Right lobe of liver (tissue), 6 donors: ENCODE data around the gene TRAPPC2B. TPM values are rescaled to one million over a fixed set of nuclear protein-coding genes. Genes with fewer than 3 reads are reported as not detected.

Source experiments
- ATAC-seq, 4 donors: fragments of 200-7000 bp; cut with Tn5 transposase; one replicate each; pipeline ENCODE4 v1.9.1; 2020; ENCODE audit warnings: mild to moderate bottlenecking in 4 of 4, moderate library complexity in 4 of 4
- DNase-seq, 3 donors: peaks; one replicate each; pipeline ENCODE4 v3.0.0-alpha.2; 2020
- H3K27ac ChIP-seq, 3 donors: fragments of 200-600 bp; one replicate each; pipeline ENCODE4 v1.8.0; 2022
- H3K27me3 ChIP-seq, 2 donors: fragments of 200-600 bp; one replicate each; pipeline ENCODE4 v1.8.0; 2022
- H3K36me3 ChIP-seq, 4 donors: fragments of 200-600 bp; sonication (generic) in 1 of 4; one replicate each; pipeline versions ENCODE4 v1.5.1 to v1.8.0; 2017 to 2022; ENCODE audit warnings: control low read depth in 1 of 4
- H3K4me1 ChIP-seq, 4 donors: fragments of 200-600 bp; sonication (generic) in 1 of 4; one replicate each; pipeline versions ENCODE4 v1.5.1 to v1.8.0; 2017 to 2022; ENCODE audit warnings: control low read depth in 1 of 4
- H3K4me3 ChIP-seq, 3 donors: fragments of 200-600 bp; one replicate each; pipeline ENCODE4 v1.8.0; 2022
- H3K9me3 ChIP-seq, 4 donors: fragments of 200-600 bp; sonication (generic) in 1 of 4; one replicate each; pipeline versions ENCODE4 v1.5.1 to v1.8.0; 2017 to 2022; ENCODE audit warnings: control low read depth in 1 of 4
- POLR2A ChIP-seq: fragments of 450-650 bp; IDR thresholded peaks from one replicate; pipeline ENCODE4 v1.6.1; 2017; ENCODE audit warnings: antibody characterized with exemption, mild to moderate bottlenecking
- WGBS: methylation state at CpG from one replicate; pipeline ENCODE4 v1.1.6; 2018; ENCODE audit warnings: low coverage, low lambda C conversion rate; ENCODE audit not compliant: insufficient coverage; ENCODE audit errors: missing lambda C conversion rate; 5-methylcytosine and 5-hydroxymethylcytosine counted together
- intact Hi-C, 2 donors: fragments of 100-400 bp; cut with DNase I; formaldehyde crosslinking; loops; one replicate each; pipeline versions ENCODE4 v1.11.2 to v1.14.1; 2022
- total RNA-seq, 6 experiments: library from RNA; depleted of rRNA in 2 of 6; stranded (reverse); fragments of >200 nt in 2 of 6; fragmentation: NEBNext Ultra II Directional in 3 of 6; extraction: Animal tissue kit (Norgen Biotek cat#: 25700) in 3 of 6; gene quantifications; one replicate each; pipeline versions ENCODE4 v1.1.0 to v1.2.4, GENCODE V29; 2016 to 2023
- TF ChIP-seq, protein P1 (sequence below), 4 donors: fragments of 200-600 bp in 3 of 4; fragments of 450-650 bp in 1 of 4; IDR thresholded peaks; one replicate each; pipeline versions ENCODE4 v1.5.1 to v1.8.0; 2016 to 2022; ENCODE audit warnings: antibody characterized with exemption in 4 of 4, mild to moderate bottlenecking in 2 of 4
- donor health status: DM: no; HTN: yes; CAD: no.
- donor health status: DM: no; HTN: no; CAD: no.
- donor health status: DM: no; HTN: no; CAD: no.
- donor health status: DM: no; HTN: yes; CAD: no.
- donor health status: DM: no; HTN: yes; CAD: no.

TRAPPC2B gene
- total RNA-seq, 6 experiments from 2014 or later: 1.1 to 10.8 (median 3.1) TPM

DNA sequence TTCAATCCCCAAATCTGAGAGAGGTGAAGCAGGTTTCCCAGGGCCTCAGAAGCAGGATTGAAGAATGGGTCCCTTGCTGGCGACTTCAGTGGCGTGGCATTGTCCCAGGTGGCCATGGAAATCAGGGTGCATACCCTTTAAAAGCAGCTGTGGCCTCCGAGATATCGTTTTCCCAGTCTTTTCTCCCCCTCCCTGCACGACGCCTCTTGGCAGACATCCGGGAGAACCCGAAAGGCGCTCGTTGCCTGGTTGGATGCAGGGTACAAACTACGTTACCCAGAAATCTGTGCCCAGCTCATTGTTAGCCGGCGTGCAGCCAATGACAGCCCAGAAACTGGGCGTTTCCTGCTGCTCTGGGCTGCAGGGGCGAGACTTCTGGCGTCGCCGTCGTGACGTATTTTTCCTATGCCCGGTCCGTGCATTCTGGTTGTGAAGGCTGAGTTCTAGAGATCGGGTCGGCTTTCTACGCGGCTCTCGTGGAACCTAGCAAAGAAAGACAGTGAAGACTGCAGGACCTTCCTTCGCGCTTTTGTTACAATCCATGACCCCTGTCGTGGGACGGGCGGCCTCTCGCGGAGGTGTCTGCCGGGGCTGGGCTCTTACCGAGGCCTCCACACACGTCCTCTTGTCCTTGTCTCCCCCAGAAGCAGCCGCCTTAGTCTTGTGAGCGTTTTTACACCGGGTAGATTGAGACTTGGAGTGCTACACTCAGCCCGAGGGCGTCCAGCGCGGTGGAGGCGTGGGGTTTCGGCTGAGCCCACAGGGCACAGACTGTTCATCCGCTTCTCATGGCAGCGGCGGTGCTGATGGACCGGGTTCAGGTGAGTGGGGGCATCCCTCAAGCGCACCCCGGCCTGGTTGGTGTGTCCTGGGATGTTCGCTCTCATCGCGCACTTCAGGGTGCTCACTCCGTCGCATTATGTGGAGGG lies 12.2 kb upstream of the TRAPPC2B start, which contains the start of gene ZNF304:
Gene ZNF304 (plus strand): TSS at position 395 of the 929 bp plus-strand sequence. CDS start 394 bp downstream, at position 789.
- no peaks in the 10 kb centered on the region for H3K27me3 ChIP-seq
- peaks cover 0 to 25% (median 10%) of the 10 kb centered on the region in 4 donors for H3K36me3 ChIP-seq
- TF ChIP-seq POLR2A: no peak
- TF ChIP-seq, protein P1, sequence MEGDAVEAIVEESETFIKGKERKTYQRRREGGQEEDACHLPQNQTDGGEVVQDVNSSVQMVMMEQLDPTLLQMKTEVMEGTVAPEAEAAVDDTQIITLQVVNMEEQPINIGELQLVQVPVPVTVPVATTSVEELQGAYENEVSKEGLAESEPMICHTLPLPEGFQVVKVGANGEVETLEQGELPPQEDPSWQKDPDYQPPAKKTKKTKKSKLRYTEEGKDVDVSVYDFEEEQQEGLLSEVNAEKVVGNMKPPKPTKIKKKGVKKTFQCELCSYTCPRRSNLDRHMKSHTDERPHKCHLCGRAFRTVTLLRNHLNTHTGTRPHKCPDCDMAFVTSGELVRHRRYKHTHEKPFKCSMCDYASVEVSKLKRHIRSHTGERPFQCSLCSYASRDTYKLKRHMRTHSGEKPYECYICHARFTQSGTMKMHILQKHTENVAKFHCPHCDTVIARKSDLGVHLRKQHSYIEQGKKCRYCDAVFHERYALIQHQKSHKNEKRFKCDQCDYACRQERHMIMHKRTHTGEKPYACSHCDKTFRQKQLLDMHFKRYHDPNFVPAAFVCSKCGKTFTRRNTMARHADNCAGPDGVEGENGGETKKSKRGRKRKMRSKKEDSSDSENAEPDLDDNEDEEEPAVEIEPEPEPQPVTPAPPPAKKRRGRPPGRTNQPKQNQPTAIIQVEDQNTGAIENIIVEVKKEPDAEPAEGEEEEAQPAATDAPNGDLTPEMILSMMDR (IDR thresholded peaks at IDR 0.05): no peak
- intact Hi-C loops: no loop called here
- H3K27ac ChIP-seq: peak within 1 kb of the TSS; percentile 39 to 79 (median 65)
- ATAC-seq (peak; percentile 98 to 100 (median 100)), DNase-seq (peak; percentile 93 to 97 (median 97))
- H3K4me3 ChIP-seq: peak within 1 kb of the TSS; percentile 87 to 97 (median 88)
- peaks cover 0 to 8% (median 3%) of the 10 kb centered on the region in 4 donors for H3K4me1 ChIP-seq
- H3K9me3 ChIP-seq: no peaks in the 10 kb centered on the region
- WGBS: 1% methylated on average over 27 of the region's 57 CpGs

DNA sequence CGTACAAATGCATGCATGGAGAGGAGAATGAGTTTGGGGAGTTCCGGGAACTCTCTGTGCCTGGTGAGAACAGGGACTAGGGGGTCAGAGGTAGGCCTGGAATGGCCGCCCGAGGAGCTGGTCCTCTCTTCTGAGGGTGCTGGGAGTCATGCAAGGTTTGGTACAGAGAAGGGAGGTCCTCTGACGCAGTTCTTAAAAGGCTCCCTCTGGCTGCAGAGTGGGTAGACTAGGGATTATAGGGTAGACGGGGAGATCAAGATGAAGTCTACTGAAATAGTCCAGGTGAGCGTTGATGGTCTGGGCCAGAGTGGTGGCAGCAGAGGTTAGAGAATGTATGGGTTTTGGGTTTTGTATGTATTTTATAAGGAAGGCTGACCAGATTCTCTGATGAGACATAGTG lies 11.5 kb upstream of the TRAPPC2B start:
- H3K4me1 ChIP-seq: peaks cover 0 to 8% (median 3%) of the 10 kb centered on the region in 4 donors
- WGBS: 22% methylated on average over 6 of the region's 7 CpGs
- no peaks in the 10 kb centered on the region for H3K27me3 ChIP-seq
- peaks cover 0 to 3% (median 0%) of the 10 kb centered on the region in 4 donors for H3K9me3 ChIP-seq
- intact Hi-C loops: no loop called here
- ATAC-seq (no peak), DNase-seq (no peak)
- H3K27ac ChIP-seq: peak overlapping the region; percentile 39 to 79 (median 65)
- peak overlapping the region; percentile 87 to 97 (median 88) for H3K4me3 ChIP-seq
- TF ChIP-seq, protein P1 (IDR thresholded peaks at IDR 0.05): no peak
- no peak for TF ChIP-seq POLR2A
- peaks cover 0 to 32% (median 15%) of the 10 kb centered on the region in 4 donors for H3K36me3 ChIP-seq

DNA sequence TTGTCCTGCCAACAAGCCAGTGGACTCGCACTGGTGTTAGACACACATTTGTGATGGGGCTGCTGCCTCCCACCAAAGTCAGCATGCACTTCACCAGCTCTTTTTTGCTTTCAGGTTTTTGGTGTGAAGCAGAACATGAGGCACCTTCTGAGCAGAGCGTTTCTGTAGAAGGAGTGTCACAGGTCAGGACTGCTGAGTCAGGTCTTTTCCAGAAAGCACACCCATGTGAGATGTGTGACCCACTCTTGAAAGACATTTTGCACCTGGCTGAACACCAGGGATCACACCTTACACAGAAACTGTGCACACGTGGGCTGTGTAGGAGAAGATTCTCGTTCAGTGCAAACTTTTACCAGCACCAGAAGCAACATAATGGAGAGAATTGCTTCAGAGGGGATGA lies 7.4 kb upstream of the TRAPPC2B start:
- ATAC-seq (no peak), DNase-seq (no peak)
- TF ChIP-seq, protein P1 (IDR thresholded peaks at IDR 0.05): no peak
- TF ChIP-seq POLR2A: no peak
- Histone ChIP-seq H3K36me3 (peaks cover 0 to 35% (median 19%) of the 10 kb centered on the region in 4 donors), H3K4me1 (peaks cover 0 to 8% (median 3%) of the 10 kb centered on the region in 4 donors), H3K4me3 (no peak overlapping the region), H3K27me3 (no peaks in the 10 kb centered on the region), H3K9me3 (peaks cover 0 to 13% (median 4%) of the 10 kb centered on the region in 4 donors), H3K27ac (no peak overlapping the region)
- WGBS: 88% methylated on average over 3 of the region's 4 CpGs
- intact Hi-C loops: no loop called here

DNA sequence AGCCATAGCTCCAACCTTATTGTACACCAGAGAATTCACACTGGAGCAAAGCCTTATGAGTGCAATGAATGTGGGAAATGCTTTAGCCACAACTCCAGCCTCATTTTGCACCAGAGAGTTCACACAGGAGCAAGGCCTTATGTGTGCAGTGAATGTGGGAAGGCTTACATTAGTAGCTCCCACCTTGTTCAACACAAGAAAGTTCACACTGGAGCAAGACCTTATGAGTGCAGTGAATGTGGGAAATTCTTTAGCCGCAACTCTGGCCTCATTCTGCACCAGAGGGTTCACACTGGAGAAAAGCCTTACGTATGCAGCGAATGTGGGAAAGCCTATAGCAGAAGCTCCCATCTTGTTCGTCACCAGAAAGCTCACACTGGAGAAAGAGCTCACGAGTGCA lies 5.9 kb upstream of the TRAPPC2B start:
- Histone ChIP-seq H3K4me3 (no peak overlapping the region), H3K36me3 (peaks cover 0 to 35% (median 19%) of the 10 kb centered on the region in 4 donors), H3K9me3 (peaks cover 0 to 13% (median 4%) of the 10 kb centered on the region in 4 donors)

More for the DNA sequence above, 5.9 kb upstream of the TRAPPC2B start:
- no peak for DNase-seq
- H3K27me3 ChIP-seq: no peaks in the 10 kb centered on the region
- no peak overlapping the region for H3K27ac ChIP-seq
- 91% methylated on average over 5 of the region's 5 CpGs for WGBS
- H3K4me1 ChIP-seq: peaks cover 0 to 2% (median 0%) of the 10 kb centered on the region in 4 donors
- intact Hi-C loops: no loop called here
- TF ChIP-seq POLR2A: no peak
- TF ChIP-seq, protein P1 (IDR thresholded peaks at IDR 0.05): no peak
- no peak for ATAC-seq
